Ascending aorta (tissue), 2 donors: ENCODE results near the gene ZNF57. TPM values are rescaled to one million over a fixed set of nuclear protein-coding genes. Genes with fewer than 3 reads are reported as not detected.
"Not testable (repeated sequence)": the region's sequence is repeated elsewhere in the genome, so short reads cannot be mapped to it uniquely, and the experiment has no call there.

Experiments
- DNase-seq, 2 donors: peaks; one replicate each; pipeline ENCODE4 v3.0.0-alpha.2; 2019; ENCODE audit warnings: low spot score in 2 of 2
- H3K27ac ChIP-seq, 2 donors: fragments of 200-600 bp; sonication (generic); one replicate each; pipeline ENCODE4 v1.5.1; 2016 to 2017; ENCODE audit warnings: mild to moderate bottlenecking in 1 of 2
- H3K27me3 ChIP-seq: fragments of 200-600 bp; sonication (generic); one replicate; pipeline ENCODE4 v1.5.1; 2017
- H3K36me3 ChIP-seq, 2 donors: fragments of 200-600 bp; sonication (generic); one replicate each; pipeline ENCODE4 v1.5.1; 2016
- H3K4me1 ChIP-seq, 2 donors: fragments of 200-600 bp; sonication (generic); one replicate each; pipeline ENCODE4 v1.5.1; 2016 to 2017; ENCODE audit warnings: mild to moderate bottlenecking in 1 of 2
- H3K4me3 ChIP-seq, 2 donors: fragments of 200-600 bp; sonication (generic); one replicate each; pipeline ENCODE4 v1.5.1; 2016 to 2017; ENCODE audit warnings: mild to moderate bottlenecking in 1 of 2
- H3K9me3 ChIP-seq, 2 donors: fragments of 200-600 bp; sonication (generic); one replicate each; pipeline ENCODE4 v1.5.1; 2016
- CTCF ChIP-seq, 3 experiments: fragments of 200-600 bp in 2 of 3; fragments of 450-650 bp in 1 of 3; sonication (generic) in 2 of 3; IDR thresholded peaks; one replicate each; pipeline ENCODE4 v1.5.1; 2016 to 2019; ENCODE audit warnings: antibody characterized with exemption in 3 of 3, mild to moderate bottlenecking in 1 of 3, moderate library complexity in 1 of 3
- intact Hi-C: fragments of 100-400 bp; cut with DNase I; formaldehyde crosslinking; loops from one replicate; pipeline ENCODE4 v1.15.1; 2023
- total RNA-seq: library from RNA; depleted of rRNA; stranded (reverse); fragments of >200 nt; gene quantifications from one replicate; pipeline ENCODE4 v1.1.0, GENCODE V29; 2016

Gene ZNF57
- total RNA-seq, 1 donor from 2014 or later = 9.8 TPM

GRCh38 chr19:2887391-2887914, 13.3 kb upstream of the ZNF57 start:
- TF ChIP-seq CTCF (IDR thresholded peaks at IDR 0.05) = peak; percentile 34 to 67 (median 65)
- Histone ChIP-seq H3K36me3 (no peaks in the 10 kb centered on the region), H3K4me1 (no peaks in the 10 kb centered on the region), H3K4me3 (peak overlapping the region in 1 of 2 donors; percentile 29), H3K27me3 (no peaks in the 10 kb centered on the region), H3K9me3 (no peaks in the 10 kb centered on the region), H3K27ac (no peak overlapping the region)
- no peak for DNase-seq
- intact Hi-C loops = no loop called here

- no peaks in the 10 kb centered on the region for H3K27me3 ChIP-seq
- no peak for DNase-seq
- intact Hi-C loops = loop anchor here (2.0 kb wide), 1 partner anchor 274 kb away; no protein-coding TSS in a partner anchor
- H3K4me1 ChIP-seq = no peaks in the 10 kb centered on the region
- no peaks in the 10 kb centered on the region for H3K9me3 ChIP-seq
- peak overlapping the region in 1 of 2 donors; percentile 51 for H3K4me3 ChIP-seq
- TF ChIP-seq CTCF (IDR thresholded peaks at IDR 0.05) = no peak
- H3K36me3 ChIP-seq = no peaks in the 10 kb centered on the region
- H3K27ac ChIP-seq = no peak overlapping the region
Observed at GRCh38 chr19:2888731-2889224, 11.9 kb upstream of the ZNF57 start.

GRCh38 chr19:2890531-2890930, 10.2 kb upstream of the ZNF57 start:
- H3K27ac ChIP-seq, DNase-seq, H3K27me3 ChIP-seq, H3K4me3 ChIP-seq, H3K4me1 ChIP-seq, H3K9me3 ChIP-seq, intact Hi-C loops, H3K36me3 ChIP-seq: not testable (repeated sequence)

- Histone ChIP-seq H3K4me3 (no peak overlapping the region), H3K36me3 (no peaks in the 10 kb centered on the region), H3K4me1 (peaks cover 0 to 3% of the 10 kb centered on the region in 2 donors), H3K27ac (no peak overlapping the region), H3K27me3 (no peaks in the 10 kb centered on the region), H3K9me3 (no peaks in the 10 kb centered on the region)
- no peak for DNase-seq
- intact Hi-C loops = no loop called here
- TF ChIP-seq CTCF (IDR thresholded peaks at IDR 0.05) = no peak
Observed at GRCh38 chr19:2896694-2897093, 4.0 kb upstream of the ZNF57 start.

- no peaks in the 10 kb centered on the region for H3K27me3 ChIP-seq
- no peak overlapping the region for H3K27ac ChIP-seq
- no peak for DNase-seq
- no peak overlapping the region for H3K4me3 ChIP-seq
- H3K4me1 ChIP-seq = peaks cover 0 to 3% of the 10 kb centered on the region in 2 donors
- no peaks in the 10 kb centered on the region for H3K36me3 ChIP-seq
- no peak for TF ChIP-seq CTCF (IDR thresholded peaks at IDR 0.05)
- intact Hi-C loops = no loop called here
- no peaks in the 10 kb centered on the region for H3K9me3 ChIP-seq
Observed at GRCh38 chr19:2902590-2903218, 2.0 kb downstream of the ZNF57 start.

- DNase-seq, H3K27ac ChIP-seq, H3K9me3 ChIP-seq, H3K4me1 ChIP-seq, H3K4me3 ChIP-seq, H3K36me3 ChIP-seq, intact Hi-C loops, H3K27me3 ChIP-seq: not testable (repeated sequence)
Observed at GRCh38 chr19:2903326-2903725, 2.6 kb downstream of the ZNF57 start.
